Neural cell (in vitro differentiated cells): ENCODE data around the gene GPRIN3. TPM values are rescaled to one million over a fixed set of nuclear protein-coding genes. Genes with fewer than 3 reads are reported as not detected.

Experiments
- H2AFZ ChIP-seq: fragments of 200-600, 300-800 bp; sonication (generic), shearing (Covaris generic); 2 replicates; pipeline ENCODE4 v1.6.0; 2014; ENCODE audit warnings: low read depth, mild to moderate bottlenecking, antibody characterized with exemption, low read length, moderate library complexity
- H3F3A ChIP-seq: fragments of 200-600 bp; shearing (Covaris generic); 2 replicates; pipeline ENCODE4 v1.6.1; 2016; ENCODE audit warnings: mild to moderate bottlenecking, moderate library complexity, mixed read lengths, antibody characterized with exemption, low read length; ENCODE audit not compliant: insufficient read depth, poor library complexity, severe bottlenecking
- H3K27ac ChIP-seq: fragments of 200-600, 300-800 bp; sonication (generic), shearing (Covaris generic); 2 replicates; pipeline ENCODE4 v1.5.1; 2014; ENCODE audit warnings: mild to moderate bottlenecking, low read length, moderate library complexity
- H3K27me3 ChIP-seq: fragments of 300-800, 200-600 bp; sonication (generic), shearing (Covaris generic); 2 replicates; pipeline ENCODE4 v1.6.0; 2014; ENCODE audit warnings: mild to moderate bottlenecking, low read depth, low read length, moderate library complexity; ENCODE audit not compliant: insufficient read depth
- H3K36me3 ChIP-seq: fragments of 300-800, 200-600 bp; sonication (generic), shearing (Covaris generic); 2 replicates; pipeline ENCODE4 v1.5.1; 2014; ENCODE audit warnings: mild to moderate bottlenecking, antibody characterized with exemption, low read length, moderate library complexity; ENCODE audit not compliant: insufficient read depth
- H3K4me2 ChIP-seq: fragments of 300-800, 200-600 bp; sonication (generic), shearing (Covaris generic); 2 replicates; pipeline ENCODE4 v1.6.0; 2014; ENCODE audit warnings: mild to moderate bottlenecking, low read length
- H3K4me3 ChIP-seq: fragments of 300-800, 200-600 bp; sonication (generic), shearing (Covaris generic); 2 replicates; pipeline ENCODE4 v1.5.1; 2014; ENCODE audit warnings: mild to moderate bottlenecking, low read length, moderate library complexity
- H3K79me2 ChIP-seq: fragments of 200-600 bp; shearing (Covaris generic); replicated peaks from 2 replicates; pipeline ENCODE4 v1.6.0; 2014; ENCODE audit warnings: mild to moderate bottlenecking, low read length, moderate library complexity; ENCODE audit not compliant: insufficient read depth
- H3K9ac ChIP-seq: fragments of 300-800, 200-600 bp; sonication (generic), shearing (Covaris generic); 2 replicates; pipeline ENCODE4 v1.6.1; 2016; ENCODE audit warnings: mild to moderate bottlenecking, low read length, mixed read lengths
- H3K9me2 ChIP-seq: fragments of 200-600 bp; shearing (Covaris generic); 2 replicates; pipeline ENCODE4 v1.6.1; 2016; ENCODE audit warnings: mild to moderate bottlenecking, low read length, mixed read lengths; ENCODE audit not compliant: insufficient read depth
- H3K9me3 ChIP-seq: fragments of 200-600, 300-800 bp; sonication (generic), shearing (Covaris generic); 2 replicates; pipeline ENCODE4 v1.6.1; 2016; ENCODE audit warnings: mild to moderate bottlenecking, mixed run types, low read length, moderate library complexity, mixed read lengths
- H4K20me1 ChIP-seq: fragments of 200-600 bp; shearing (Covaris generic); 2 replicates; pipeline ENCODE4 v1.6.1; 2016; ENCODE audit warnings: mild to moderate bottlenecking, mixed run types; ENCODE audit not compliant: insufficient read depth
- CTCF ChIP-seq: fragments of 450-650 bp; IDR thresholded peaks from 2 replicates; pipeline ENCODE4 v1.5.1; 2014; ENCODE audit warnings: antibody characterized with exemption, mild to moderate bottlenecking, moderate library complexity; ENCODE audit not compliant: poor library complexity, severe bottlenecking
- EP300 ChIP-seq: fragments of 450-650 bp; conservative IDR thresholded peaks from 2 replicates; pipeline ENCODE4 v1.6.1; 2014; ENCODE audit warnings: antibody characterized with exemption, mild to moderate bottlenecking, moderate library complexity; ENCODE audit not compliant: poor library complexity, severe bottlenecking
- EZH2 ChIP-seq: fragments of 200-600, 300-800 bp; shearing (Covaris generic), sonication (generic); IDR thresholded peaks from 2 replicates; pipeline ENCODE4 v1.6.1; 2014; ENCODE audit warnings: antibody characterized with exemption, low read length, borderline replicate concordance, mild to moderate bottlenecking; ENCODE audit not compliant: insufficient read depth, poor library complexity, severe bottlenecking
- MXI1 ChIP-seq: fragments of 450-650 bp; conservative IDR thresholded peaks from 2 replicates; pipeline ENCODE4 v1.6.1; 2014; ENCODE audit warnings: antibody characterized with exemption, mild to moderate bottlenecking; ENCODE audit not compliant: poor library complexity, severe bottlenecking
- POLR2AphosphoS5 ChIP-seq: IDR thresholded peaks from 2 replicates; pipeline ENCODE4 v1.6.1; 2012
- RAD21 ChIP-seq: fragments of 450-650 bp; conservative IDR thresholded peaks from 2 replicates; pipeline ENCODE4 v1.6.1; 2014; ENCODE audit warnings: antibody characterized with exemption, mild to moderate bottlenecking, moderate library complexity
- REST ChIP-seq: IDR thresholded peaks from 2 replicates; pipeline ENCODE4 v1.6.1; 2012; ENCODE audit warnings: borderline replicate concordance
- SMC3 ChIP-seq: fragments of 450-650 bp; conservative IDR thresholded peaks from 2 replicates; pipeline ENCODE4 v1.6.1; 2014; ENCODE audit warnings: antibody characterized with exemption, mild to moderate bottlenecking, moderate library complexity; ENCODE audit not compliant: poor library complexity
- TAF1 ChIP-seq: IDR thresholded peaks from 2 replicates; pipeline ENCODE4 v1.6.1; 2012; ENCODE audit warnings: low read depth
- polyA plus RNA-seq: library from polyadenylated mRNA; depleted of rRNA; stranded (reverse); fragments of >200 nt; gene quantifications from 2 replicates; pipeline ENCODE4 v1.2.3, GENCODE V29; 2014

GPRIN3 gene
- polyA plus RNA-seq, 1 donor from 2014 or later, result 7.0 TPM

- Histone ChIP-seq H3K27me3 (no peaks in the 10 kb centered on the region), H3K9ac (no peak overlapping the region), H3F3A (no peaks in the 10 kb centered on the region), H2AFZ (no peak overlapping the region), H3K4me3 (no peak overlapping the region), H3K36me3 (no peaks in the 10 kb centered on the region), H3K4me2 (no peak overlapping the region), H3K9me3 (no peaks in the 10 kb centered on the region), H3K9me2 (no peaks in the 10 kb centered on the region), H4K20me1 (no peaks in the 10 kb centered on the region), H3K27ac (no peak overlapping the region), H3K79me2 (no peaks in the 10 kb centered on the region)
- no peak for TF ChIP-seq REST
- no peak for TF ChIP-seq EZH2
- no peak for TF ChIP-seq TAF1
- no peak for TF ChIP-seq MXI1
- TF ChIP-seq SMC3, result no peak
- no peak for TF ChIP-seq POLR2AphosphoS5
- TF ChIP-seq EP300, result no peak
- no peak for TF ChIP-seq CTCF
- no peak for TF ChIP-seq RAD21
Observed at GRCh38 chr4:89259301-89260028, 48.1 kb downstream of the GPRIN3 start.

- no peaks in the 10 kb centered on the region for H3K36me3 ChIP-seq
- H4K20me1 ChIP-seq, result no peaks in the 10 kb centered on the region
- H3K27me3 ChIP-seq, result no peaks in the 10 kb centered on the region
- H3K9ac ChIP-seq, result no peak overlapping the region
- H3K9me2 ChIP-seq, result no peaks in the 10 kb centered on the region
- H3K9me3 ChIP-seq, result no peaks in the 10 kb centered on the region
- H3K4me2 ChIP-seq, result no peak overlapping the region
- no peaks in the 10 kb centered on the region for H3K79me2 ChIP-seq
- TF ChIP-seq EP300, result no peak
- TF ChIP-seq EZH2, result no peak
- TF ChIP-seq SMC3, result no peak
- TF ChIP-seq POLR2AphosphoS5, result no peak
- no peak for TF ChIP-seq CTCF
- TF ChIP-seq MXI1, result no peak
- no peak for TF ChIP-seq REST
- no peak for TF ChIP-seq TAF1
- no peak for TF ChIP-seq RAD21
- no peak overlapping the region for H3K27ac ChIP-seq
- no peak overlapping the region for H3K4me3 ChIP-seq
- H2AFZ ChIP-seq, result no peak overlapping the region
- H3F3A ChIP-seq, result no peaks in the 10 kb centered on the region
Observed at GRCh38 chr4:89258506-89258905, 49.1 kb downstream of the GPRIN3 start.
